B cell (primary cell): ENCODE measurements around the gene MICU1. TPM values are rescaled to one million over a fixed set of nuclear protein-coding genes. Genes with fewer than 3 reads are reported as not detected.

ENCODE experiments used
- ATAC-seq: fragments of 200-7000 bp; cut with Tn5 transposase; one replicate; pipeline ENCODE4 v1.10.0; 2021; ENCODE audit warnings: low read depth, mild to moderate bottlenecking, moderate number of reproducible peaks, moderate library complexity
- CTCF ChIA-PET: fragments of 350-600 bp; sonication (Branson Sonifier 250); formaldehyde crosslinking; loops from one replicate; lab custom pipeline; 2021; ENCODE audit warnings: antibody characterized with exemption, inconsistent platforms; lab: Charles Lee
- POLR2A ChIA-PET: fragments of 350-600 bp; sonication (Branson Sonifier 250); formaldehyde crosslinking; loops from one replicate; lab custom pipeline; 2021; ENCODE audit warnings: antibody characterized with exemption; lab: Charles Lee
- DNase-seq: peaks from one replicate; pipeline ENCODE4 v3.0.0; 2013
- H2AFZ ChIP-seq: 2 replicates; pipeline ENCODE4 v1.6.1; 2012; ENCODE audit warnings: mild to moderate bottlenecking, low read depth, low read length; ENCODE audit not compliant: insufficient read depth, poor library complexity, severe bottlenecking
- H3K27ac ChIP-seq, 2 donors: 1 replicate in 1 of 2; 2 replicates in 1 of 2; pipeline ENCODE4 v1.5.1; 2012 to 2013; ENCODE audit warnings: low read length in 2 of 2, mild to moderate bottlenecking in 2 of 2, moderate library complexity in 1 of 2
- H3K27me3 ChIP-seq, 4 experiments: fragments of 200-600 bp in 1 of 4; sonication (generic) in 1 of 4; replicated peaks in 1 of 4; 1 replicate in 2 of 4; 2 replicates in 2 of 4; pipeline versions ENCODE4 v1.6.1 to v1.7.0; 2013 to 2016; ENCODE audit warnings: low read length in 3 of 4, mild to moderate bottlenecking in 2 of 4, mixed read lengths in 1 of 4, moderate library complexity in 1 of 4; ENCODE audit not compliant: insufficient read depth in 4 of 4, control insufficient read depth in 3 of 4; ENCODE audit errors: control extremely low read depth in 1 of 4
- H3K36me3 ChIP-seq, 2 experiments: replicated peaks in 1 of 2; 1 replicate in 1 of 2; 2 replicates in 1 of 2; pipeline versions ENCODE4 v1.6.1 to v1.7.1; 2013; ENCODE audit warnings: low read length in 1 of 2; ENCODE audit not compliant: insufficient read depth in 2 of 2, control insufficient read depth in 1 of 2; ENCODE audit errors: control extremely low read depth in 1 of 2, extremely low read depth in 1 of 2
- H3K4me1 ChIP-seq, 2 donors: fragments of 200-600 bp in 1 of 2; sonication (generic) in 1 of 2; 1 replicate in 1 of 2; 2 replicates in 1 of 2; pipeline versions ENCODE4 v1.5.1 to v1.6.1; 2013 to 2017; ENCODE audit warnings: low read length in 2 of 2; ENCODE audit not compliant: control insufficient read depth in 2 of 2, insufficient read depth in 2 of 2
- H3K4me2 ChIP-seq: replicated peaks from 2 replicates; pipeline ENCODE3; 2012; ENCODE audit warnings: mild to moderate bottlenecking, low read depth, low read length; ENCODE audit not compliant: poor library complexity, severe bottlenecking
- H3K4me3 ChIP-seq, 5 experiments: fragments of 200-600 bp in 1 of 5; sonication (generic) in 1 of 5; 1 replicate in 3 of 5; 2 replicates in 2 of 5; pipeline versions ENCODE4 v1.5.1 to v1.7.0; 2011 to 2016; ENCODE audit warnings: low read length in 4 of 5, mild to moderate bottlenecking in 4 of 5, low read depth in 2 of 5, control low read depth in 1 of 5, moderate library complexity in 1 of 5; ENCODE audit not compliant: insufficient read depth in 1 of 5; ENCODE audit errors: control extremely low read depth in 1 of 5, extremely low read depth in 1 of 5
- H3K79me2 ChIP-seq: fragments of 200-600 bp; sonication (generic); one replicate; pipeline ENCODE4 v1.6.0; 2016; ENCODE audit warnings: low read length; ENCODE audit not compliant: control insufficient read depth, insufficient read depth
- H3K9ac ChIP-seq: fragments of 200-600 bp; sonication (generic); 2 replicates; pipeline ENCODE4 v1.6.1; 2017; ENCODE audit warnings: mild to moderate bottlenecking, low read length, moderate library complexity
- H3K9me3 ChIP-seq, 3 donors: one replicate each; pipeline versions ENCODE4 v1.6.1 to v1.7.1; 2013; ENCODE audit warnings: low read length in 2 of 3; ENCODE audit not compliant: control insufficient read depth in 2 of 3, insufficient read depth in 1 of 3; ENCODE audit errors: control extremely low read depth in 1 of 3
- H4K20me1 ChIP-seq: 2 replicates; pipeline ENCODE4 v1.6.0; 2012; ENCODE audit warnings: mild to moderate bottlenecking, low read length; ENCODE audit not compliant: insufficient read depth, control insufficient read depth, poor library complexity, severe bottlenecking
- H3K27ac Mint-ChIP-seq: one replicate; pipeline ENCODE4 v1.8.0; 2021; ENCODE audit warnings: mixed read lengths
- H3K27me3 Mint-ChIP-seq: one replicate; pipeline ENCODE4 v1.8.0; 2021; ENCODE audit warnings: mixed read lengths
- H3K4me1 Mint-ChIP-seq: one replicate; pipeline ENCODE4 v1.8.0; 2021; ENCODE audit warnings: mixed read lengths
- H3K4me3 Mint-ChIP-seq: one replicate; pipeline ENCODE4 v1.8.0; 2021; ENCODE audit warnings: mixed read lengths
- H3K9me3 Mint-ChIP-seq: one replicate; pipeline ENCODE4 v1.8.0; 2022; ENCODE audit warnings: mixed read lengths; ENCODE audit not compliant: insufficient read depth
- CTCF ChIP-seq: fragments of 200-600 bp; IDR thresholded peaks from one replicate; pipeline ENCODE4 v1.8.0; 2022; ENCODE audit warnings: antibody characterized with exemption, mild to moderate bottlenecking
- EZH2 ChIP-seq: IDR thresholded peaks from 2 replicates; pipeline ENCODE4 v1.6.1; 2012; ENCODE audit warnings: borderline replicate concordance, low read depth, mild to moderate bottlenecking, moderate library complexity, low read length; ENCODE audit not compliant: insufficient read depth, poor library complexity, severe bottlenecking
- WGBS: methylation state at CpG from one replicate; pipeline ENCODE4 v1.1.5; 2013; ENCODE audit warnings: missing lambda C conversion rate; ENCODE audit not compliant: insufficient coverage; 5-methylcytosine and 5-hydroxymethylcytosine counted together
- intact Hi-C: fragments of 100-400 bp; cut with micrococcal nuclease; formaldehyde crosslinking; loops from one replicate; pipeline ENCODE4 v1.10.0; 2022
- polyA plus RNA-seq: library from polyadenylated mRNA; depleted of rRNA; stranded (reverse); fragments of >200 nt; gene quantifications from 2 replicates; pipeline ENCODE4 v1.2.3, GENCODE V29; 2012
- total RNA-seq, 2 donors: library from RNA; stranded (reverse); fragments of 120-200 nt in 1 of 2; gene quantifications; 1 replicate in 1 of 2; 2 replicates in 1 of 2; pipeline versions ENCODE4 v1.2.3 to v1.2.4, GENCODE V29; 2013 to 2022

MICU1 gene
- total and polyA plus RNA-seq, 2 donors (not counting 1 experiment from before 2014, with no cell fraction given), result 12.0 to 34.7 TPM

GRCh38 chr10:72639441-72639873, 13.6 kb upstream of the MICU1 start:
- H3K27ac Mint-ChIP-seq, result no peak overlapping the region
- Histone ChIP-seq H2AFZ (no peak overlapping the region), H3K36me3 (no peaks in the 10 kb centered on the region), H3K27me3 (no peaks in the 10 kb centered on the region), H3K9me3 (no peaks in the 10 kb centered on the region), H3K4me2 (no peak overlapping the region), H3K4me1 (no peaks in the 10 kb centered on the region), H3K9ac (no peak overlapping the region), H3K79me2 (no peaks in the 10 kb centered on the region), H4K20me1 (no peaks in the 10 kb centered on the region), H3K27ac (no peak overlapping the region), H3K4me3 (no peak overlapping the region)
- POLR2A ChIA-PET, result no interaction called here
- intact Hi-C loops, result no loop called here
- TF ChIP-seq EZH2 (no peak), CTCF (no peak)
- no peak for DNase-seq
- no peaks in the 10 kb centered on the region for H3K9me3 Mint-ChIP-seq
- H3K27me3 Mint-ChIP-seq, result peaks cover 9% of the 10 kb centered on the region
- CTCF ChIA-PET, result no interaction called here
- H3K4me1 Mint-ChIP-seq, result no peaks in the 10 kb centered on the region
- ATAC-seq, result no peak
- 90% methylated on average over 2 of the region's 5 CpGs for WGBS
- H3K4me3 Mint-ChIP-seq, result no peak overlapping the region

GRCh38 chr10:72638586-72639440, 12.9 kb upstream of the MICU1 start:
- 100% methylated on average over 1 of the region's 4 CpGs for WGBS
- CTCF ChIA-PET, result no interaction called here

More at GRCh38 chr10:72638586-72639440, 12.9 kb upstream of the MICU1 start:
- H3K9me3 Mint-ChIP-seq, result no peaks in the 10 kb centered on the region
- no peaks in the 10 kb centered on the region for H4K20me1 ChIP-seq
- H3K27me3 ChIP-seq, result no peaks in the 10 kb centered on the region
- H3K27me3 Mint-ChIP-seq, result peaks cover 9% of the 10 kb centered on the region
- TF ChIP-seq CTCF (no peak), EZH2 (no peak)
- no peak overlapping the region for H3K27ac Mint-ChIP-seq
- ATAC-seq (no peak), DNase-seq (no peak)
- no peaks in the 10 kb centered on the region for H3K4me1 ChIP-seq
- no peak overlapping the region for H3K9ac ChIP-seq
- H3K4me2 ChIP-seq, result no peak overlapping the region
- no peak overlapping the region for H3K4me3 Mint-ChIP-seq
- H3K4me1 Mint-ChIP-seq, result no peaks in the 10 kb centered on the region
- H3K4me3 ChIP-seq, result no peak overlapping the region
- H3K36me3 ChIP-seq, result no peaks in the 10 kb centered on the region
- H3K9me3 ChIP-seq, result no peaks in the 10 kb centered on the region
- no peak overlapping the region for H2AFZ ChIP-seq
- intact Hi-C loops, result no loop called here
- H3K79me2 ChIP-seq, result no peaks in the 10 kb centered on the region
- POLR2A ChIA-PET, result no interaction called here
- no peak overlapping the region for H3K27ac ChIP-seq
